CD4-positive, CD25-positive, alpha-beta regulatory T cell (primary cell): ENCODE measurements around the gene SBK3. TPM values are rescaled to one million over a fixed set of nuclear protein-coding genes. Genes with fewer than 3 reads are reported as not detected.

Source experiments
- ATAC-seq, 2 donors: fragments of 150-1000 bp; cut with Tn5 transposase; one replicate each; pipeline ENCODE4 v1.10.0; 2021; ENCODE audit warnings: low read depth in 2 of 2, moderate number of reproducible peaks in 2 of 2, moderate library complexity in 1 of 2
- DNase-seq, 3 donors: peaks; one replicate each; pipeline versions ENCODE4 v3.0.0 to v3.0.0-alpha.2; 2012 to 2022; ENCODE audit warnings: mixed read lengths in 1 of 3
- H3K27ac ChIP-seq: one replicate; pipeline ENCODE4 v1.7.0; 2013; ENCODE audit warnings: mild to moderate bottlenecking, low read length; ENCODE audit not compliant: insufficient read depth, poor library complexity, severe bottlenecking
- H3K27me3 ChIP-seq: one replicate; pipeline ENCODE4 v1.7.0; 2013; ENCODE audit warnings: low read length; ENCODE audit not compliant: control insufficient read depth, insufficient read depth
- H3K36me3 ChIP-seq: one replicate; pipeline ENCODE4 v1.7.0; 2013; ENCODE audit warnings: mild to moderate bottlenecking, low read length, moderate library complexity; ENCODE audit not compliant: control insufficient read depth, insufficient read depth
- H3K4me1 ChIP-seq: 2 replicates; pipeline ENCODE4 v1.7.0; 2013; ENCODE audit warnings: mild to moderate bottlenecking, low read length; ENCODE audit not compliant: insufficient read depth, control insufficient read depth, poor library complexity, severe bottlenecking
- H3K4me3 ChIP-seq: one replicate; pipeline ENCODE4 v1.7.0; 2013; ENCODE audit warnings: low read depth, mild to moderate bottlenecking, low read length, moderate library complexity
- H3K9me3 ChIP-seq, 2 experiments: 1 replicate in 1 of 2; 2 replicates in 1 of 2; pipeline ENCODE4 v1.7.0; 2013; ENCODE audit warnings: low read length in 2 of 2, mild to moderate bottlenecking in 1 of 2, moderate library complexity in 1 of 2; ENCODE audit not compliant: control insufficient read depth in 2 of 2
- H3K27ac Mint-ChIP-seq, 3 donors: one replicate each; pipeline ENCODE4 v1.8.0; 2020 to 2022; ENCODE audit warnings: mild to moderate bottlenecking in 3 of 3, mixed read lengths in 3 of 3, moderate library complexity in 2 of 3
- H3K27me3 Mint-ChIP-seq: one replicate; pipeline ENCODE4 v1.8.0; 2022; ENCODE audit warnings: mild to moderate bottlenecking, mixed read lengths
- H3K36me3 Mint-ChIP-seq: one replicate; pipeline ENCODE4 v1.8.0; 2020; ENCODE audit warnings: mixed read lengths
- H3K4me1 Mint-ChIP-seq, 4 donors: one replicate each; pipeline ENCODE4 v1.8.0; 2020 to 2022; ENCODE audit warnings: mixed read lengths in 4 of 4, mild to moderate bottlenecking in 1 of 4
- H3K4me3 Mint-ChIP-seq, 4 donors: one replicate each; pipeline ENCODE4 v1.8.0; 2020 to 2022; ENCODE audit warnings: mild to moderate bottlenecking in 4 of 4, mixed read lengths in 4 of 4, moderate library complexity in 3 of 4
- H3K9me3 Mint-ChIP-seq, 7 donors: one replicate each; pipeline ENCODE4 v1.8.0; 2020 to 2022; ENCODE audit warnings: mixed read lengths in 7 of 7, mild to moderate bottlenecking in 3 of 7, moderate library complexity in 2 of 7
- polyA plus RNA-seq, 4 donors: library from polyadenylated mRNA; unstranded; fragments of 300-500 nt; fragmentation: Illumina TruSeq; gene quantifications; one replicate each; pipeline ENCODE4 v1.2.3, GENCODE V29; 2021
- total RNA-seq: library from RNA; stranded (reverse); gene quantifications from one replicate; pipeline ENCODE4 v1.2.3, GENCODE V29; 2022

The SBK3 gene
- total and polyA plus RNA-seq, 5 donors from 2014 or later: not detected

- Mint-ChIP-seq H3K4me1 (no peaks in the 10 kb centered on the region), H3K27ac (no peak overlapping the region), H3K36me3 (no peaks in the 10 kb centered on the region), H3K27me3 (peaks cover 6% of the 10 kb centered on the region), H3K4me3 (no peak overlapping the region), H3K9me3 (peaks cover 0 to 2% (median 0%) of the 10 kb centered on the region in 7 donors)
- Histone ChIP-seq H3K4me1 (no peaks in the 10 kb centered on the region), H3K4me3 (no peak overlapping the region), H3K36me3 (no peaks in the 10 kb centered on the region), H3K9me3 (no peaks in the 10 kb centered on the region), H3K27ac (no peak overlapping the region), H3K27me3 (no peaks in the 10 kb centered on the region)
- ATAC-seq: no peak
- no peak for DNase-seq
These were observed 7.3 kb upstream of the SBK3 start for GRCh38 chr19:55552620-55553019.

GRCh38 chr19:55552206-55552605 lies 6.9 kb upstream of the SBK3 start:
- DNase-seq (no peak), ATAC-seq (no peak)
- H3K27ac Mint-ChIP-seq: no peak overlapping the region
- H3K9me3 Mint-ChIP-seq: peaks cover 0 to 3% (median 0%) of the 10 kb centered on the region in 7 donors
- H3K27ac ChIP-seq: no peak overlapping the region
- no peaks in the 10 kb centered on the region for H3K36me3 ChIP-seq
- H3K4me3 Mint-ChIP-seq: no peak overlapping the region
- H3K27me3 Mint-ChIP-seq: peaks cover 10% of the 10 kb centered on the region
- H3K4me1 Mint-ChIP-seq: no peaks in the 10 kb centered on the region
- no peak overlapping the region for H3K4me3 ChIP-seq
- H3K36me3 Mint-ChIP-seq: no peaks in the 10 kb centered on the region
- H3K27me3 ChIP-seq: no peaks in the 10 kb centered on the region
- H3K4me1 ChIP-seq: no peaks in the 10 kb centered on the region
- H3K9me3 ChIP-seq: no peaks in the 10 kb centered on the region

- ATAC-seq (no peak), DNase-seq (no peak)
- Histone ChIP-seq H3K27ac (no peak overlapping the region), H3K9me3 (no peaks in the 10 kb centered on the region), H3K27me3 (no peaks in the 10 kb centered on the region), H3K4me3 (no peak overlapping the region), H3K36me3 (no peaks in the 10 kb centered on the region), H3K4me1 (no peaks in the 10 kb centered on the region)
- Mint-ChIP-seq H3K9me3 (peaks cover 0 to 3% (median 0%) of the 10 kb centered on the region in 7 donors), H3K27ac (no peak overlapping the region), H3K27me3 (peaks cover 12% of the 10 kb centered on the region), H3K4me3 (no peak overlapping the region), H3K36me3 (no peaks in the 10 kb centered on the region), H3K4me1 (no peaks in the 10 kb centered on the region)
These were observed 4.9 kb upstream of the SBK3 start for GRCh38 chr19:55550321-55550650.

GRCh38 chr19:55549500-55550320 lies 4.4 kb upstream of the SBK3 start:
- no peaks in the 10 kb centered on the region for H3K4me1 Mint-ChIP-seq
- Histone ChIP-seq H3K4me3 (no peak overlapping the region), H3K27ac (no peak overlapping the region), H3K9me3 (no peaks in the 10 kb centered on the region), H3K36me3 (no peaks in the 10 kb centered on the region), H3K27me3 (no peaks in the 10 kb centered on the region), H3K4me1 (no peaks in the 10 kb centered on the region)
- no peak for ATAC-seq
- no peak overlapping the region for H3K4me3 Mint-ChIP-seq
- peaks cover 12% of the 10 kb centered on the region for H3K27me3 Mint-ChIP-seq
- no peak for DNase-seq
- no peak overlapping the region for H3K27ac Mint-ChIP-seq
- H3K36me3 Mint-ChIP-seq: no peaks in the 10 kb centered on the region
- peaks cover 0 to 3% (median 0%) of the 10 kb centered on the region in 7 donors for H3K9me3 Mint-ChIP-seq

GRCh38 chr19:55546822-55547614 lies 1.7 kb upstream of the SBK3 start:
- Histone ChIP-seq H3K4me1 (no peaks in the 10 kb centered on the region), H3K36me3 (no peaks in the 10 kb centered on the region), H3K27me3 (no peaks in the 10 kb centered on the region), H3K4me3 (no peak overlapping the region), H3K9me3 (no peaks in the 10 kb centered on the region), H3K27ac (no peak overlapping the region)
- Mint-ChIP-seq H3K27ac (no peak overlapping the region), H3K36me3 (no peaks in the 10 kb centered on the region), H3K27me3 (peaks cover 17% of the 10 kb centered on the region), H3K9me3 (peaks cover 0 to 3% (median 1%) of the 10 kb centered on the region in 7 donors), H3K4me1 (no peaks in the 10 kb centered on the region), H3K4me3 (no peak overlapping the region)
- no peak for ATAC-seq
- no peak for DNase-seq

GRCh38 chr19:55546011-55546410 lies 668 bp upstream of the SBK3 start:
- Histone ChIP-seq H3K36me3 (no peaks in the 10 kb centered on the region), H3K4me1 (no peaks in the 10 kb centered on the region), H3K4me3 (no peak overlapping the region), H3K27ac (no peak overlapping the region), H3K9me3 (no peaks in the 10 kb centered on the region), H3K27me3 (no peaks in the 10 kb centered on the region)
- Mint-ChIP-seq H3K9me3 (peaks cover 0 to 3% (median 1%) of the 10 kb centered on the region in 7 donors), H3K4me3 (no peak overlapping the region), H3K36me3 (no peaks in the 10 kb centered on the region), H3K27ac (peak overlapping the region in 1 of 3 donors; percentile 92), H3K27me3 (peaks cover 17% of the 10 kb centered on the region), H3K4me1 (no peaks in the 10 kb centered on the region)
- ATAC-seq (no peak), DNase-seq (no peak)

- Mint-ChIP-seq H3K9me3 (peaks cover 0 to 3% (median 1%) of the 10 kb centered on the region in 7 donors), H3K4me3 (no peak overlapping the region), H3K36me3 (no peaks in the 10 kb centered on the region), H3K27ac (no peak overlapping the region), H3K4me1 (no peaks in the 10 kb centered on the region), H3K27me3 (peaks cover 12% of the 10 kb centered on the region)
- no peaks in the 10 kb centered on the region for H3K36me3 ChIP-seq
- DNase-seq (no peak), ATAC-seq (no peak)
- no peaks in the 10 kb centered on the region for H3K9me3 ChIP-seq
- no peak overlapping the region for H3K27ac ChIP-seq
- no peaks in the 10 kb centered on the region for H3K27me3 ChIP-seq
- H3K4me3 ChIP-seq: no peak overlapping the region
- H3K4me1 ChIP-seq: no peaks in the 10 kb centered on the region
These were observed 435 bp downstream of the SBK3 start for GRCh38 chr19:55544776-55545439.
